GM13977 (cell line): ENCODE results near the gene CAMTA1.

Experiments used
- DNase-seq: peaks from one replicate; pipeline ENCODE4 v3.0.0; 2012; ENCODE audit warnings: low spot score
- CTCF ChIP-seq: IDR thresholded peaks from 2 replicates; pipeline ENCODE4 v1.5.1; 2012; ENCODE audit warnings: mild to moderate bottlenecking, control low read depth; ENCODE audit not compliant: insufficient read depth; ENCODE audit errors: extremely low read depth, missing control alignments
- in situ Hi-C: fragments of 300-500 bp; cut with MboI; formaldehyde crosslinking; loops from one replicate; pipeline ENCODE4 v1.12.0; 2022; ENCODE audit warnings: low sequenced_read_pairs, low pct_unique_long_range_greater_than_20kb, mixed read lengths, inconsistent platforms; ENCODE audit not compliant: unreplicated experiment

The CAMTA1 gene

GRCh38 chr1:7425229-7425628 lies 640.0 kb downstream of the CAMTA1 start:
- in situ Hi-C loops: no loop called here
- no peak for DNase-seq
- TF ChIP-seq CTCF: no peak

- in situ Hi-C loops: no loop called here
- no peak for DNase-seq
- TF ChIP-seq CTCF: no peak
Measured at GRCh38 chr1:7425771-7426170, 640.5 kb downstream of the CAMTA1 start.

GRCh38 chr1:7426780-7427604 lies 641.7 kb downstream of the CAMTA1 start:
- TF ChIP-seq CTCF: no peak
- in situ Hi-C loops: no loop called here

GRCh38 chr1:7427605-7428300 lies 642.5 kb downstream of the CAMTA1 start:
- no peak for TF ChIP-seq CTCF
- in situ Hi-C loops: no loop called here
- no peak for DNase-seq

More at GRCh38 chr1:7426780-7427604, 641.7 kb downstream of the CAMTA1 start:
- DNase-seq: no peak

GRCh38 chr1:7429290-7429689 lies 644.0 kb downstream of the CAMTA1 start:
- no peak for TF ChIP-seq CTCF
- in situ Hi-C loops: no loop called here
- no peak for DNase-seq

GRCh38 chr1:7430047-7430608 lies 644.9 kb downstream of the CAMTA1 start:
- in situ Hi-C loops: no loop called here
- no peak for DNase-seq
- TF ChIP-seq CTCF: no peak
